Measurements from ENCODE around the gene ZNF213.
"Not testable (repeated sequence)": the region's sequence is repeated elsewhere in the genome, so short reads cannot be mapped to it uniquely, and the experiment has no call there.

The ZNF213 gene

GRCh38 chr16:3171855-3172593, 37.2 kb downstream of the ZNF213 start:
- DNase-seq: no peak

DNA sequence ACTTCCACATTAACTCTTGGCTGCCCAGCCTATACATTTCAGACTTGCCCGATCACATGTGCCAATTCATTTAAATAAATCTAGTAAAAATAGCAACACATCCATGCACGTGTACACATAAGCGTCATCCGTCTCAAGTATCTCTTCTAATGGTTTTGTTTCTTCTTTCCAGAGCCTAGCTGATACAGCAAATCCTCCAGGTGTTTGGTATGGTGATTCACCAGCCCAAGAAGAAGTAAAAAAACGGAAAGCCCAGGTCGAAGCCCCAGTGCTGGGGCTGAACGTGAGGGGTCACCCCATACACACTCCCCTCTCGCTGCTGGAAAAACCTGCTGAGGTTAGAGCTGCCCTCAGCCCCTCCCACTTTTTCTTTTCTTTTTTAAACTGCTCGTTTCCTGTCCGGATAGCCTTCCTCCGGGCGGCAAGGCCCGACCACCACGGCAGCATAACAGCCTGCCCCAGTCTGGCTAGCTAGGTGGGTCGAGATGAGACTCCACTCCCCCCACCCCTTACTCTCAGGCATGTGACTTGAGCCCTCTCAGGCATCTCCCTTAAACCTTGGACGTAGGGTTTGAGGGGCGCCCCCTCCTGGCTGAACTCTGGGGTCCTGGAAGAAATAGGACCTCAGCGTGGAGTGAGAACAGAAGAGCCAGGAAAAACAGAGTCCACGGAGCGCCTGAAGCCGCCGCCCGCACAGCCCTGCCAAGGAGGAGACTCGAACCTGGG, 39.2 kb downstream of the ZNF213 start:
- DNase-seq: no peak

DNA sequence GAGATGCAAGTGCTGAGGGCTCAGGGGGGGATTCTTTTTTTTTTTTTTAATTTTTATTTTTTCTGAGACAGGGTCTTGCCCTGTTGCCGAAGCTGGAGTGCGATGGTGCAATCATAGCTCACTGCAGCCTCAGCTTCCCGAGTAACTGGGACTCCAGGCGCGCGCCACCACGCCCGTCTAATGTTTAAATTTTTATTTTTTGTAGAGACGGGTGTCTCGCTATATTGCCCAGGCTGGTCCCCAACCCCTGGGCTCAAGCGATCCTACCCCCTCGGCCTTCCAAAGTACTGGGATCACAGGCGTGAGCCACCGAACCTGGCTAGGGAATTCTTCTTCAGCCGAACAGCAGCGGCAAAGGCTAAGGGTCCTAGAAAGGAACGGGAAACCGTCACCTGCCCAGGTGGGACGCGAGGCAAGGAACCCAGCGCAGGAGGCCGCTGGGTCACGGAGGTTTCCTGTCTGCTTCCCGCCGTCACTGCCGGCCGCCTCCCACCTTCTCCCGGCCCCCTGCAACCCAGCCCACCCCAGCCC, 39.9 kb downstream of the ZNF213 start:
- no peak for DNase-seq

- DNase-seq: peak; percentile 23
These were observed 40.6 kb downstream of the ZNF213 start for GRCh38 chr16:3175157-3176093.

GRCh38 chr16:3179651-3180050, 44.8 kb downstream of the ZNF213 start:
- no peak for DNase-seq

- no peak for DNase-seq
These were observed 45.6 kb downstream of the ZNF213 start for GRCh38 chr16:3180445-3180878.

DNA sequence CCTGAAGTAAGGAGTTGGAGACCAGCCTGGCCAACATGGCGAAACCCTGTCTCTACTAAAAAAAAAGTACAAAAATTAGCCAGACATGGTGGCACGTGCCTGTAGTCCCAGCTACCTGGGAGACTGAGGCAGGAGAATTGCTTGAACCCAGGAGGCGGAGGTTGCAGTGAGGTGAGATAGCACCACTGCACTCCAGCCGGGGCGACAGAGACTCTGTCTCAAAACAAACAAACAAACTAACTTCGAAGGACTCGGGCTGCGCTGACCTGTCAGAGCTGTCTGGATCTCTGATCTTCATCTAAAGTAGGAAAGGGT, 47.4 kb downstream of the ZNF213 start:
- not testable (repeated sequence) for DNase-seq

DNA sequence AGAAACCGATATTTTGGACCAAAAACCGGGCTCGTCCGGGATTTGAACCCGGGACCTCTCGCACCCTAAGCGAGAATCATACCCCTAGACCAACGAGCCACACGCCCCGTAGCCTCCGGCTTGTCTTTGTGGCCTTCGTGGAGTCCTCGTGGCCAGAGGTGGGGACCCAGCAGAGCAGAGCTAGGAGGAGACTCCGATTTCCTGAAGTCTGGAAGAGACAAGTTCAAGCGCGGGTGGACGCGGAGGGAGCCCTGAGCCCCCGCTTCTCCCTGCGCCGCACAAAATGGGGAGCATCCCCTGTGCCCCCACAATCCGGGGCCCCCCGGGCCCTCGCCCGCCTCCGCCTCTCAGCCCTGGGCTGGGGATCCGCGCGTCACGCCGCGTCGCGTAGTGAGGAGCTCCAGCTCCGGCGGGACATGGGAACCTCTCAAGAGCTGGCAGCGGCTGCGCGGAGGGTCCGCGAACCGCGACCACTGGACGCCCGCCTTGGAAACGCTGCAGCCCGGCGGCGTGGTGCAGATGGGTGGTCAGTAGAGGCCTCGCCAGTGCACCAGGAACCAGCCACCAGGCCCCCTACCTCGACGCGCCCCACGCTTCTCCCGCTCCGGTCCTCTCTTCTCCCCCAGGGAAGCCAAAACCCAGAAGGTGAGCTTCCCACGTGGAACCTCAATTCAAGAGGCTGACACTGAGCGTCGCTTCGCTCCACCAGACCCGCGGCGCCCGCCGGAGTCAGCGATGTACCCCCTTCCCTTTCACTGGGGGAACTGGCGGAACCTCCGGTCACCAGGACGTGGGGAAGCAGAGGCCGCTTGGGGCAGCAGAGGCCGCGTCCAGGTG, 48.0 kb downstream of the ZNF213 start:
- DNase-seq: no peak

- DNase-seq: no peak
These were observed 48.8 kb downstream of the ZNF213 start for GRCh38 chr16:3183445-3184139.

DNA sequence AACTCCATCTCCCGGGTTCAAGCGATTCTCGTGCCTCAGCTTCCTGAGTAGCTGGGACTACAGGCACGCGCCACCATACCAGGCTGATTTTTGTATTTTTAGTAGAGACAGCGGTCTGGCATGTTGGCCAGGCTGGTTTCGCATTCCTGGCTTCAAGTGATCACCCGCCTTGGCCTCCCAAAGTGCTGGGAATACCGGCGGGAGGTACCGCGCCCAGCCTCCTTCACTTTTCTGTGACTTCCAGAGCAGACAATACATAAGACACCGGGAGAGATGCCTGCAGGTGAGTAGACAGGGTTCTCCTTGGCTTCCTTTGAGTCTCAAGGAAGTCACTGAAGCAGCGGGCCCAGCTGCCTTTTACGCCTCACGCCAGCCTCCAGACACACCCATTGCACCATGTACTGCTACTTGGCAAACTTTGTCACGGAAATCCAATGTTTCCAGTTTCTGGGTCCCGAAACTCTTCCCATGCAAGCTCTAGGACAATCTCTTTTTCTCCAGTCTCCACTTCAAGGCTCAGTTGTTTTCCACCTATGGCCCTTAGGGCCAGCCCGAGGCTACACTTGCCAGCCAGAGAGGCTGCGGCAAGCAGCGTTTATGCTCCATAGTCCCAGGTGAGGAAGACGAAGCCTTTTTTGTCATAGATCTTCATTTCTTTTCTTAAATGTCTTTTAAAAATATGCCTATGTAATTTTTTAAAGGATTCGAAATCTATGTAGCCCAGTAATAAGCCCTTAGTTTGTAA, 52.3 kb downstream of the ZNF213 start:
- no peak for DNase-seq

DNA sequence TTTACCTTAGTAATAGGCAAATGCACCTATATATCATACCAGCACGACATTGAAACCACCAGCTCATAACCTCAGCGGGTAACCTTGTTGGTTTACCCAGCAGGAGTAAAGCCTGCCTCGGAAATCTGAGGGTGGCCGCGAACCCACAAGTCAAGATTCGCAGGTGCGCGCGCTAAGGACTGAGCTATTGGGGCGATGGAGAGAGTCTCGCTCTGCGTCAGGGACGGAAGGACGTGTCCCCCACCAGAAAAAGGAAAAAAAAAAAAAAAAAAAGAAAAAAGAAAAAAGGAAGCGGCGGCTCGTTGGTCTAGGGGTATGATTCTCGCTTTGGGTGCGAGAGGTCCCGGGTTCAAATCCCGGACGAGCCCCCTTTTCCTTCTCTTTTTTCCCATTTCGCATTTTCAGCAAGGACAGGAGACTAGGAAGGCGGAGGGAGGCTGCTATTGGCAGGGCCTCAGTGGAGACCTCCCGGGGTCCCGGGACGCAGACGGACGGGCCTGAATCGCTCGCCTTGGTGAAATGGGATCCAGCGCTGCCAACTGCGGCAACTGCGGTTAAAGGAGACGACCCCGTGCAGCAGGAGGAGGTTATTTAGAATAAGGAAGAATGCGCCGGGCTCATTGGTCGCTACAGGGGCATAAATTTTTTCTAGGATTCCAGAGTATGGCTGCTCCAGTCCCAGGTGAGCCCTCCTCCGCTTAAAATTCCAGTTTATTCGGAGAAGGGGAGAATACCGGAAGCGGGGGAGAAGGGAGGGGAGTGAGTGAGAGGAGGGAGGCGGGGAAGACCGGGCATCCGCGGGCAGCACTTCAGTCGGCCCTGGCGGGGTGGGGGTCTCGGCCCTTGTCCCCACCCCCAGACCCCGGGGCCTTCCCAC, 53.2 kb downstream of the ZNF213 start, which contains the start of gene OR1F1:
Gene OR1F1 (plus strand): TSS at position 407 of the 877 bp plus-strand sequence.
- DNase-seq: no peak

GRCh38 chr16:3188675-3188924, 53.8 kb downstream of the ZNF213 start:
- no peak for DNase-seq

GRCh38 chr16:3188925-3189825, 54.3 kb downstream of the ZNF213 start:
- DNase-seq: no peak

GRCh38 chr16:3189869-3190268, 55.0 kb downstream of the ZNF213 start:
- DNase-seq: no peak

GRCh38 chr16:3190949-3191353, 56.1 kb downstream of the ZNF213 start:
- no peak for DNase-seq
